ENCODE measurements around the gene FAM107B.

GRCh38 chr10:14696821-14697220 lies 77.9 kb downstream of the FAM107B start:
- no peak for TF ChIP-seq MAZ (IDR thresholded peaks at IDR 0.05; ENCODE audit: borderline replicate concordance, low read depth, low read length)
- TF ChIP-seq, protein P1, sequence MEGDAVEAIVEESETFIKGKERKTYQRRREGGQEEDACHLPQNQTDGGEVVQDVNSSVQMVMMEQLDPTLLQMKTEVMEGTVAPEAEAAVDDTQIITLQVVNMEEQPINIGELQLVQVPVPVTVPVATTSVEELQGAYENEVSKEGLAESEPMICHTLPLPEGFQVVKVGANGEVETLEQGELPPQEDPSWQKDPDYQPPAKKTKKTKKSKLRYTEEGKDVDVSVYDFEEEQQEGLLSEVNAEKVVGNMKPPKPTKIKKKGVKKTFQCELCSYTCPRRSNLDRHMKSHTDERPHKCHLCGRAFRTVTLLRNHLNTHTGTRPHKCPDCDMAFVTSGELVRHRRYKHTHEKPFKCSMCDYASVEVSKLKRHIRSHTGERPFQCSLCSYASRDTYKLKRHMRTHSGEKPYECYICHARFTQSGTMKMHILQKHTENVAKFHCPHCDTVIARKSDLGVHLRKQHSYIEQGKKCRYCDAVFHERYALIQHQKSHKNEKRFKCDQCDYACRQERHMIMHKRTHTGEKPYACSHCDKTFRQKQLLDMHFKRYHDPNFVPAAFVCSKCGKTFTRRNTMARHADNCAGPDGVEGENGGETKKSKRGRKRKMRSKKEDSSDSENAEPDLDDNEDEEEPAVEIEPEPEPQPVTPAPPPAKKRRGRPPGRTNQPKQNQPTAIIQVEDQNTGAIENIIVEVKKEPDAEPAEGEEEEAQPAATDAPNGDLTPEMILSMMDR (conservative IDR thresholded peaks at IDR 0.05; ENCODE audit: low read depth, low read length): no peak

All from IMR-90 (cell line).